DOHH2 (cell line): ENCODE measurements around the gene TWF2.

ENCODE experiments used
- EZH2phosphoT487 ChIP-seq: fragments of 200-600 bp; sonication (generic); IDR thresholded peaks from 2 replicates; pipeline ENCODE4 v1.6.1; 2017; ENCODE audit warnings: borderline replicate concordance, mild to moderate bottlenecking, antibody characterized with exemption, low read length, moderate library complexity, mixed read lengths
- TF ChIP-seq, protein P1 (sequence below): fragments of 200-600 bp; sonication (generic); IDR thresholded peaks from one replicate; pipeline ENCODE4 v1.5.1; 2014; ENCODE audit warnings: antibody characterized with exemption, mild to moderate bottlenecking, low read depth, low read length; ENCODE audit not compliant: poor library complexity, severe bottlenecking

- TF ChIP-seq, protein P1, sequence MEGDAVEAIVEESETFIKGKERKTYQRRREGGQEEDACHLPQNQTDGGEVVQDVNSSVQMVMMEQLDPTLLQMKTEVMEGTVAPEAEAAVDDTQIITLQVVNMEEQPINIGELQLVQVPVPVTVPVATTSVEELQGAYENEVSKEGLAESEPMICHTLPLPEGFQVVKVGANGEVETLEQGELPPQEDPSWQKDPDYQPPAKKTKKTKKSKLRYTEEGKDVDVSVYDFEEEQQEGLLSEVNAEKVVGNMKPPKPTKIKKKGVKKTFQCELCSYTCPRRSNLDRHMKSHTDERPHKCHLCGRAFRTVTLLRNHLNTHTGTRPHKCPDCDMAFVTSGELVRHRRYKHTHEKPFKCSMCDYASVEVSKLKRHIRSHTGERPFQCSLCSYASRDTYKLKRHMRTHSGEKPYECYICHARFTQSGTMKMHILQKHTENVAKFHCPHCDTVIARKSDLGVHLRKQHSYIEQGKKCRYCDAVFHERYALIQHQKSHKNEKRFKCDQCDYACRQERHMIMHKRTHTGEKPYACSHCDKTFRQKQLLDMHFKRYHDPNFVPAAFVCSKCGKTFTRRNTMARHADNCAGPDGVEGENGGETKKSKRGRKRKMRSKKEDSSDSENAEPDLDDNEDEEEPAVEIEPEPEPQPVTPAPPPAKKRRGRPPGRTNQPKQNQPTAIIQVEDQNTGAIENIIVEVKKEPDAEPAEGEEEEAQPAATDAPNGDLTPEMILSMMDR = no peak
- no peak for TF ChIP-seq EZH2phosphoT487
Measured at GRCh38 chr3:52223449-52224408, 15.2 kb downstream of the TWF2 start.
